Measurements from ENCODE around the gene ARL4A.
A peak's percentile ranks its signal among the peaks of the same experiment; 100 is the strongest.
"Not testable (repeated sequence)": the region's sequence is repeated elsewhere in the genome, so short reads cannot be mapped to it uniquely, and the experiment has no call there.

The ARL4A gene

GRCh38 chr7:12670000-12670729 lies 17.3 kb upstream of the ARL4A start:
- no peak for DNase-seq

- DNase-seq: no peak
These were observed 16.5 kb upstream of the ARL4A start for GRCh38 chr7:12670743-12671520.

DNA sequence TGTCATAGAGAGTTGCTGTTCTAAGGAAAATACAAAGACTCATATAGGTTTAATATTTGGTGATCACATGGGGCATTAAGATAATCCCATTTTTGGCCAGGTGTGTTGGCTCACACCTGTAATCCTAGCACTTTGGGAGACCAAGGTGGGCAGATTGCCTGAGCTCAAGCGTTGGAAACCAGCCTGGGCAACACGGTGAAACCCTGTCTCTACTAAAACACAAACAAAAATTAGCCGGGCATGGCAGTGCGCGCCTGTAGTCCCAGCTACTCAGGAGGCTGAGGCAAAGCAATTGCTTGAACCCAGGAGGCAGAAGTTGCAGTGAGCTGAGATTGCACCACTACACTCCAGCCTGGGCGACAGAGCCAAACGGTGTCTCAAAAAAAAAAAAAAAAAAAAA lies 14.0 kb upstream of the ARL4A start:
- DNase-seq: not testable (repeated sequence)

DNA sequence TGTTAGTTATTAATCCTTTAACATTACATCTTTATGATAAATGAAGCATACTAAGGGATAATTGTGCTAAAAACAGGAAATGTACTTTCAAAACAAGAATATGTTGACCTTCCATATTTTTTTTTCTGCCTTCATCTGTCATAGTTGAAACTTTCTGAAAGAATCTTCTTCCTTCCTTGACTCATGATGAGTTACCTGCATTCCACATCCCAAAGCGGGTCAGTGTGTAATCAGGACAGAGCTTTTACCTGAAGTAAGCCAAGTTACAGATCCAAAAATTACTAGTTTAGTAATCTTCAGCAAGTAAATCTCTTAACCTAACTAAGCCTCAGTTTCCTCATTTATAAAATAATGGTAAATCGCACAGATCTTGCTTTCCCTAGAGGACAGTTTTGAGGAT lies 13.4 kb upstream of the ARL4A start:
- no peak for DNase-seq

DNA sequence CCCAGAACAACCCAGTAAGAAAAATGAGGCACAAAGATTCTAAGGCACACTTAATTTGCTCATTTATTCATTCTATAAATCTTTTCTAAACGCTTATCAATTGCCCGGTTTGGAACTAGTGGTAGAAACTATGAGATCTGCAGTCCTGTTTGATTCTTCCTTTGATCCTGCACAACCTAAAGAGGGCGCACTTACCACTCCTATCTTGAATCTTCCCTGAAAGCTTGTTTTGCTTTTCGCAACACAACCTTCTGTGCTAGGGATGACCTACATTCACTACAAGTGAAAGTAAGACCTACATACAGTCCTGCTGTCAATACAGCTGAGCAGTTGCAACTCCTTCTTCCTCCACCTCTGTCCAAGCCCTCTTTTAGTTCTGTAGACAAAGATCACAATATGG lies 12.6 kb upstream of the ARL4A start:
- no peak for DNase-seq

GRCh38 chr7:12683678-12684585 lies 3.5 kb upstream of the ARL4A start:
- DNase-seq: no peak

GRCh38 chr7:12684733-12685132 lies 2.7 kb upstream of the ARL4A start:
- no peak for DNase-seq

- DNase-seq: peak; percentile 25
These were observed 1.9 kb upstream of the ARL4A start for GRCh38 chr7:12685550-12685949.

GRCh38 chr7:12686234-12686890 lies 1.1 kb upstream of the ARL4A start:
- peak; percentile 99 for DNase-seq

- DNase-seq: no peak
These were observed 312 bp downstream of the ARL4A start for GRCh38 chr7:12687718-12688171.

DNA sequence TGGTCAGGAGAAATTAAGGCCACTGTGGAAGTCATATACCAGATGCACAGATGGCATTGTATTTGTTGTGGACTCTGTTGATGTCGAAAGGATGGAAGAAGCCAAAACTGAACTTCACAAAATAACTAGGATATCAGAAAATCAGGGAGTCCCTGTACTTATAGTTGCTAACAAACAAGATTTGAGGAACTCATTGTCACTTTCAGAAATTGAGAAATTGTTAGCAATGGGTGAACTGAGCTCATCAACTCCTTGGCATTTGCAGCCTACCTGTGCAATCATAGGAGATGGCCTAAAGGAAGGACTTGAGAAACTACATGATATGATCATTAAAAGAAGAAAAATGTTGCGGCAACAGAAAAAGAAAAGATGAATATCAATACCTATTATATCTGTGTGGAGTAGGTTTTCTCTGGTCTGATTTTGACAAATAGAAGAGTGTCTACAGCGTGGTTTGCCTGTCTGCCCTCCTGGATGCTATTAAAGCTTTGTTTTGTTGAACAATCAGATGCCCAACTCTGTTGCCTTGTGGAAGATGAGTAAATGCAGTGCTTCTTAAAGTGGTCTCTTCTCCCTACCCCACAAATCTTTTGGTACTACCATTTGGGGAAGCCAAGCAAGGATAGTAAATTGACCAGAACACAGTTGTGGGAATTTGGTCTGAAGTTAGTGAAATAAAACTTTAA lies 1.2 kb downstream of the ARL4A start:
- not testable (repeated sequence) for DNase-seq

- no peak for DNase-seq
These were observed 2.0 kb downstream of the ARL4A start for GRCh38 chr7:12689451-12689850.

DNA sequence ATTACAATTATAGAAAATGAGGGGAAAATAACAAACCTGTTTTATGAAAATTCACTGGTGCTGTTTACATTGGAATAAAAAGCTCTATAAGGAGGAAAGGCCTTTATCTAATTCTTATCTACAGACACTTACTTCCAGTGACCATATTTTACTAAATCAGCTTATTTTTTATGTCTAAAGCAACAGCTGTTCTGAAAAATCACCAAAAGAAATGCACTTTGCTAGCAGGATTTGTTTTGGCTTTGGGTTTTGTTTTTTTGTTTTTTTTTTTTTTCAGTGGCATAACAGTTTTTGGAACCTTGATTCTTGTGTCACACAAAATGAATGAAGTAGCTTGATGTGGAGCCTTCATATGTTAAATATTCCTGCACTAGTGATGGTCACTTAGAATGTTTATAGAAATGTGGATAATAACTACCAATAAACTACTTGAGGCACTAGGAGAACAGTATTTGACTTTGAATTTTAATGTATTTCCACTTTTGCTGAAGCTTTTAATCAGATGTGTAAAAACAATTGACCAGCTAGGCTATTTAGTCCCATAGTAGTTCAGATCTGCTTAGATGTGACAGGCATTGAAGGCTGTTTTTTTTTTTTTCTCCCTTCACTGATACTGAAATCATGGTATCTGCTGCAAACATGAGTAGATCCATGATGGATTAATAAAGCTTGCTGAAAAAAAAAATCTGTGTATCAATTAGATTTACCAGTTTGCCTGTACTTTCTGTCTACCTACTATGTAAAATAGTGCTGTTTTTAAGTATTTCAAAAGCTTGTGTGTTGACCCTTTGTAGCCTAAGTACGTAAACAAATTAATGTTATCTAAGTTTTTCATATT lies 2.8 kb downstream of the ARL4A start:
- DNase-seq: no peak

GRCh38 chr7:12691388-12691787 lies 4.0 kb downstream of the ARL4A start:
- DNase-seq: not testable (repeated sequence)

- no peak for DNase-seq
These were observed 4.6 kb downstream of the ARL4A start for GRCh38 chr7:12692035-12692434.

GRCh38 chr7:12692479-12693259 lies 5.2 kb downstream of the ARL4A start:
- DNase-seq: no peak

DNA sequence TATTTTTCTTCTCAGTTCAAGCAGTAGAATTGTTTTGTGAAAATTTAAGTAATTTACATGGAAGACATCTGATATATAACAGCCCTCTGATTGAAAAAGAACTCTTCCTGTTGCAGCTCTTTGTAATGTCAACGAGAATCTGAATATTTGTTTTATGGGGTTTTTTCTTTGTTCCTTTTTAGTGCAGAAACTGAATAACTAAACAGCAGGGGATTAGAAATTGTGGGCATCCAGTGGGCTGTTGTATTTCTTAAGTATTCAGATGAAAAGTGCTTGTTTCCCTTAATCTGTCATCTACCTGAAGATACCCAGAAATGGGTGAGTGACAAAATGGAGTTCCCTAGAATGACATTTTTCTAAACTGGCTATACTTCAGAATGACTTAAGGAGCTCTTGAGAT lies 7.4 kb downstream of the ARL4A start:
- DNase-seq: no peak

DNA sequence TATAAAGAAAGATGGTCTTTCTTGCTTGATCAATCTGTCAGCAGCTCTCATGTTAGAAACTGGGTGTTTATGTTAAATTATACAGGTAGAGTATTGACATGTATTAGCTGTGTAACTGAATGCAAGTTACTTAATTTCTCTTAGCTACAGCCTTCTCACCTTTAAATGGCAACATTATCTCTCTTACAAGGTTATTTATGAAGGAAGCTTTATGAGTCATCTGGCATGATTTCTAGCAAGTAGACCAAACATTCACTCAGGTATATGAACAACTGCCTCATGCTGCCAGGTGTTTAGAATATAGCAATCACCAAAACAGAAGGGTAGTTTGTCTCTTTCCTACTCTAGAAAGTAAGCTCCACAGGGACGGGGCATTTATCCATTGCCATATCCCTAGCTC lies 8.5 kb downstream of the ARL4A start:
- no peak for DNase-seq

DNA sequence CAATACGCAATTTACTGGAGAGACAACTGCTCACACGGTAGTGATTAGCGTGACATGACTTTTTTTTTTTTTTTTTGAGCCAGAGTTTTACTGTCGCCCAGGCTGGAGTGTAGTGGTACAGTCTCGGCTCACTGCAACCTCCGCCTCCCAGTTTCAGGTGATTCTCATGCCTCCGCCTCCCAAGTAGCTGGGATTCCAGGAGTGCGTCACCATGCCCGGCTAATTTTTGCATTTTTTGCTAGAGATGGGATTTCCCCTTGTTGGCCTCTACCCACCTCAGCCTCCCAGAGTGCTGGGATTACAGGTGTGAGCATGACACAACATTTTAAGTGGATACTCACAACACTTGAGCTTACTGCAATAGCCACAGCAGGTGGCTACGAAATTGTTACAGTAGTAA lies 11.9 kb downstream of the ARL4A start:
- DNase-seq: no peak

- no peak for DNase-seq
These were observed 14.0 kb downstream of the ARL4A start for GRCh38 chr7:12701433-12701832.
